Gastrocnemius medialis (tissue), 4 donors: ENCODE measurements around the gene LPCAT1.

Experiments
- CTCF ChIP-seq, 5 experiments: fragments of 450-650 bp in 3 of 5; fragments of 200-600 bp in 2 of 5; sonication (generic) in 2 of 5; IDR thresholded peaks in 4 of 5; conservative IDR thresholded peaks in 1 of 5; 1 replicate in 4 of 5; 2 replicates in 1 of 5; pipeline ENCODE4 v1.5.1; 2016 to 2019; ENCODE audit warnings: antibody characterized with exemption in 5 of 5, mild to moderate bottlenecking in 3 of 5, moderate library complexity in 3 of 5
- POLR2A ChIP-seq, 2 donors: fragments of 450-650 bp; IDR thresholded peaks; one replicate each; pipeline ENCODE4 v1.6.1; 2017; ENCODE audit warnings: antibody characterized with exemption in 2 of 2, mild to moderate bottlenecking in 2 of 2, moderate library complexity in 2 of 2

DNA sequence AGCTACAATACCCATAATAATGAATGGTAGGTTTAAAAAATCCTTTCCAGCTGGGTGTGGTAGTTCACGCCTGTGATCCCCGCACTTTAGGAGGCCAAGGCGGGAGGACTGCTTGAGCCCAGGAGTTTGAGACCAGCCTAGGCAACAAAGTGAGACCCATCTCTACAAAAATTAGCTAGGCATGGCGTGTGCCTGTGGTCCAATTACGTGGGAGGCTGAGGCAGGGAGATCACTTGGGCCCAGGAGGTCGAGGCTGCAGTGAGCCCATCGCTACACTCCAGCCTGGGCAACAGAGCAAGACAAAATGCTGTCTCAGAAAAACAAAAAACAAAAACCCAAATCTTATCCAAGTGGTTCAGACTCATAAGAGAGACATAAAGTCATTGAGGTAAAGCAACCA is 44.7 kb downstream of the LPCAT1 start:
- TF ChIP-seq CTCF (IDR thresholded peaks at IDR 0.05 in 4 of 5, conservative IDR thresholded peaks at IDR 0.05 in 1 of 5) = no peak
- TF ChIP-seq POLR2A (IDR thresholded peaks at IDR 0.05) = no peak
